Esophagus muscularis mucosa (tissue), 4 donors: ENCODE data around the gene ISG15. TPM values are rescaled to one million over a fixed set of nuclear protein-coding genes. Genes with fewer than 3 reads are reported as not detected.

Experiments used
- DNase-seq: peaks from one replicate; pipeline ENCODE4 v3.0.0-alpha.2; 2017; ENCODE audit errors: extremely low spot score
- H3K27ac ChIP-seq, 4 donors: fragments of 200-600 bp; sonication (generic); replicated peaks in 1 of 4; 1 replicate in 3 of 4; 2 replicates in 1 of 4; pipeline ENCODE4 v1.5.1; 2016 to 2019; ENCODE audit warnings: mild to moderate bottlenecking in 1 of 4
- H3K27me3 ChIP-seq, 4 donors: fragments of 200-600 bp; sonication (generic); one replicate each; pipeline versions ENCODE4 v1.5.1 to v1.6.0; 2016 to 2019
- H3K36me3 ChIP-seq, 4 donors: fragments of 200-600 bp; sonication (generic); one replicate each; pipeline ENCODE4 v1.5.1; 2016 to 2019
- H3K4me1 ChIP-seq, 4 donors: fragments of 200-600 bp; sonication (generic); one replicate each; pipeline ENCODE4 v1.5.1; 2016 to 2019
- H3K4me3 ChIP-seq, 4 donors: fragments of 200-600 bp; sonication (generic); 1 replicate in 2 of 4; 2 replicates in 2 of 4; pipeline ENCODE4 v1.5.1; 2016 to 2019; ENCODE audit warnings: mild to moderate bottlenecking in 4 of 4, moderate library complexity in 1 of 4
- H3K9me3 ChIP-seq, 4 donors: fragments of 200-600 bp; sonication (generic); 1 replicate in 3 of 4; 2 replicates in 1 of 4; pipeline ENCODE4 v1.5.1; 2016 to 2019
- CTCF ChIP-seq, 3 experiments: fragments of 200-600 bp in 2 of 3; fragments of 450-650 bp in 1 of 3; sonication (generic) in 2 of 3; IDR thresholded peaks; one replicate each; pipeline ENCODE4 v1.5.1; 2017 to 2019; ENCODE audit warnings: antibody characterized with exemption in 3 of 3, mild to moderate bottlenecking in 2 of 3, moderate library complexity in 1 of 3
- EP300 ChIP-seq: sonication (generic); formaldehyde crosslinking; IDR thresholded peaks from one replicate; pipeline ENCODE4 v1.6.1; 2017; ENCODE audit warnings: antibody characterized with exemption
- POLR2A ChIP-seq: fragments of 450-650 bp; IDR thresholded peaks from one replicate; pipeline ENCODE4 v1.6.1; 2017; ENCODE audit warnings: antibody characterized with exemption, moderate library complexity, mild to moderate bottlenecking, low read depth
- POLR2AphosphoS5 ChIP-seq, 2 donors: sonication (generic); formaldehyde crosslinking; IDR thresholded peaks; one replicate each; pipeline ENCODE4 v1.6.1; 2017; ENCODE audit warnings: antibody characterized with exemption in 2 of 2
- WGBS: methylation state at CpG from one replicate; pipeline ENCODE4 v1.1.5; 2018; 5-methylcytosine and 5-hydroxymethylcytosine counted together
- intact Hi-C: fragments of 100-400 bp; cut with DNase I; formaldehyde crosslinking; loops from one replicate; pipeline ENCODE4 v1.15.1; 2023
- total RNA-seq, 4 donors: library from RNA; depleted of rRNA; stranded (reverse); fragments of >200 nt; gene quantifications; one replicate each; pipeline versions ENCODE4 v1.1.0 to v1.2.1, GENCODE V29; 2016

The ISG15 gene
- total RNA-seq, 4 donors from 2014 or later: 39.4 to 74.9 (median 41.1) TPM

- no peak for DNase-seq
- no peaks in the 10 kb centered on the region for H3K9me3 ChIP-seq
- H3K27ac ChIP-seq: no peak overlapping the region
- intact Hi-C loops: no loop called here
- TF ChIP-seq POLR2AphosphoS5 (IDR thresholded peaks at IDR 0.05) (no peak), POLR2A (no peak), EP300 (no peak), CTCF (IDR thresholded peaks at IDR 0.05) (no peak)
- H3K4me1 ChIP-seq: peaks cover 14 to 23% (median 20%) of the 10 kb centered on the region in 4 donors
- H3K4me3 ChIP-seq: no peak overlapping the region
- H3K27me3 ChIP-seq: peaks cover 0 to 92% (median 32%) of the 10 kb centered on the region in 4 donors
- 68% methylated on average over 11 of the region's 42 CpGs for WGBS
- no peaks in the 10 kb centered on the region for H3K36me3 ChIP-seq
Measured at GRCh38 chr1:970973-971730, 42.1 kb upstream of the ISG15 start.

- Histone ChIP-seq H3K36me3 (no peaks in the 10 kb centered on the region), H3K4me3 (no peak overlapping the region), H3K4me1 (peaks cover 11 to 20% (median 17%) of the 10 kb centered on the region in 4 donors), H3K9me3 (no peaks in the 10 kb centered on the region), H3K27me3 (peaks cover 0 to 95% (median 32%) of the 10 kb centered on the region in 4 donors), H3K27ac (no peak overlapping the region)
- no peak for TF ChIP-seq POLR2AphosphoS5 (IDR thresholded peaks at IDR 0.05)
- TF ChIP-seq CTCF (IDR thresholded peaks at IDR 0.05): no peak
- no peak for TF ChIP-seq POLR2A
- TF ChIP-seq EP300: no peak
- intact Hi-C loops: no loop called here
- no peak for DNase-seq
- 86% methylated on average over 7 of the region's 34 CpGs for WGBS
Measured at GRCh38 chr1:971751-972506, 41.4 kb upstream of the ISG15 start.

DNA sequence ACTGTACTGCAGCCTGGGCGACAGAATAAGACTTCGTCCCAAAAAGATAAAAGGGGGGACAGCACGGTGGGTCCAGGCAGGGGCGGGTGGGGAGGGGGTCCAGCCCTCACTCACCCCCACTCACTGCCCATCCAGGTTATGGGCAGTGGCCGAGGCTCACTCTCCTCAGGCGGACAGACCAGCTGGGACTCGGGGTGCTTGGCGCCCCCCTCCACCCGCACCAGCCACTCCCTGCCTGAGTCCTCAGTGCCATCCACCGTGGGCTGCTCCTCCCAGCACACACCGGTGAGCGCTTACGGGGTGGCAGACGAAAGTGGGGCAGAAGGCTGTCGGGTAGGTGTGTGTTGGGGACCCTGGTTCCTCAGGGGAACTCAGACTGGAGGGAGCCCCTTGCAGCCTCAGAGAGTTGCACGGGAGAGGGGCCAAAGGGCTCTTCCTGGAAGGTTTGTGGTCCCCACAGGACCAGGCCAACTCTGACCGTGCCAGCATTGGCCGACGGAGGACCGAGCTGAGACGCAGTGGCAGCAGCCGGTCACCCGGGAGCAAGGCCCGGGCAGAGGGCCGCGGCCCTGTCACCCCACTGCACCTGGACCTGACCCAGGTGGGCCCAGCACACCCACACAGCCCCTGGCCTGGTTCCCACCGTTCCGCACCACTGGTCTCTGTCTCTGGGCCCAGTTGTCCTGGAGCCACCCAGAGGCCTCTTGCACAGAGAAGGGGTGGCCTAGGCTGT is 40.4 kb upstream of the ISG15 start:
- H3K9me3 ChIP-seq: no peaks in the 10 kb centered on the region
- H3K4me3 ChIP-seq: no peak overlapping the region
- intact Hi-C loops: no loop called here
- peaks cover 0 to 86% (median 32%) of the 10 kb centered on the region in 4 donors for H3K27me3 ChIP-seq
- TF ChIP-seq POLR2A (no peak), POLR2AphosphoS5 (IDR thresholded peaks at IDR 0.05) (no peak), EP300 (no peak), CTCF (IDR thresholded peaks at IDR 0.05) (no peak)
- DNase-seq: no peak
- H3K27ac ChIP-seq: no peak overlapping the region
- 86% methylated on average over 28 of the region's 28 CpGs for WGBS
- no peaks in the 10 kb centered on the region for H3K36me3 ChIP-seq
- peaks cover 5 to 14% (median 10%) of the 10 kb centered on the region in 4 donors for H3K4me1 ChIP-seq

DNA sequence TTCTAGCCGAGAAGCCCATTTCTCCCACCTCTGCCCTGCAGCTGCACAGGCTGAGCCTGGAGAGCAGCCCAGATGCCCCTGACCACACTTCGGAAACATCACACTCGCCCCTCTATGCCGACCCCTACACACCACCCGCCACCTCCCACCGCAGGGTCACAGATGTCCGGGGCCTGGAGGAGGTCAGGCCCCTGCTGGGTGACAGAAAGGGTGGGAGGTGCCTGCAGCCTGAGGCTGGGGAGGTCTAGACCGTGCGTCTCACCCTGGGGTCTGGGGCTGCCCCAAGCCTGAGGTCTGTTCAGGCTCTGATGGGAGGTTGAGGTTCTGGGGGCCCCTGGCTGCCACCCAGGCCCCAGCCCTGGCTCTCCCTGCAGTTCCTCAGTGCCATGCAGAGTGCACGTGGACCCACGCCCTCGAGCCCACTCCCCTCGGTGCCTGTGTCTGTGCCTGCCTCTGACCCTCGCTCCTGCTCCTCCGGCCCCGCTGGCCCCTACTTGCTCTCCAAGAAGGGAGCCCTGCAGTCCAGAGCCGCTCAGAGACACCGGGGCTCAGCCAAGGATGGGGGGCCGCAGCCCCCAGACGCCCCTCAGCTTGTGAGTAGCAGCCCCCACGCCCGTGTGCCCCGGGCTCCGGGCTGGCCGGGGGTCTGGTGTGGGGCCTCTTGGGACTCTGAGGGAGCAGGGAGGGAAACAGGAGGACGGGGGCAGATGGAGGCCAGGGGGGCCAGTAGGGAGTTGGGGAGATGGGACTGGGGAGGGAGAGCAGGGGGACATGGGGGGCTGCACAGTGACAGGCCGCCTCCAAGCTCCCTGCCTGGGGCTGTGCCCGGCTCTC is 39.6 kb upstream of the ISG15 start:
- Histone ChIP-seq H3K4me1 (peaks cover 5 to 14% (median 10%) of the 10 kb centered on the region in 4 donors), H3K9me3 (no peaks in the 10 kb centered on the region), H3K27ac (no peak overlapping the region), H3K4me3 (no peak overlapping the region), H3K27me3 (peaks cover 0 to 86% (median 32%) of the 10 kb centered on the region in 4 donors), H3K36me3 (no peaks in the 10 kb centered on the region)
- TF ChIP-seq POLR2AphosphoS5 (IDR thresholded peaks at IDR 0.05): no peak
- no peak for TF ChIP-seq CTCF (IDR thresholded peaks at IDR 0.05)
- no peak for TF ChIP-seq EP300
- no peak for TF ChIP-seq POLR2A
- intact Hi-C loops: no loop called here
- no peak for DNase-seq
- 74% methylated on average over 17 of the region's 28 CpGs for WGBS
